ENCODE measurements around the gene OR2AE1. TPM values are rescaled to one million over a fixed set of nuclear protein-coding genes. Genes with fewer than 3 reads are reported as not detected.

Gene OR2AE1
- 0.32 TPM in 1 of 2 replicates, not detected in the other for total RNA-seq

DNA sequence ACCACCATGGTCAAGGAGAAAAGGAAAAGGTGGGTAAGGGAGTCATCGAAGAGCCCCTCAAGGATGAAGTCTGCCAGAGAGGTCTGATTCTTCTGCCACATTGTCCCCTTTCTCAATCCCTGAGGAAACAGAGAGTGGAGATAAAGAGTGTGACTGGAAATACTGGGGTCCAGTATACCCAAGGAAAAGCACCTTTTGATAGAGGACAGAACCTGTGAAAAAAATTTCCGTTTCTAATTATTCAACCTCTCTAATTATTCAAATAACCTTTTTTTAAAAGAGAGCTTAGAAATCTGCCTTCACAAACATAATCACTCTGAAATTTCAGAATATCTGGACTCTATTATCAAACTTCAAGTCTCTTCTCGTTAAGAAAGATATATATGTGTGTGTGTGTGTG lies at the start of gene OR2AE1:
OR2AE1 (minus strand) TSS at position 101 of the 400 bp plus-strand sequence; CDS start at position 101, 0 bp downstream.

GRCh38 chr7:99918959-99919813 lies 42.4 kb upstream of the OR2AE1 start, which contains the start of gene TRIM4:
TSS of gene TRIM4 (minus strand) at chr7:99919530. CDS start at chr7:99919401, 129 bp downstream.

Small RNA genes within 50 kb of the gene (small RNA-seq; reads per million reads assigned to genes)
- gene AC011904.1 (not detected), gene CYP3A52P (not detected)

Other genes with a start within 250 kb of the OR2AE1 start
- gene CYP3A5, start 197.0 kb downstream of the OR2AE1 start, total RNA-seq: 0.32 TPM in 1 of 2 replicates, not detected in the other
- not detected in 2 replicates for gene CYP3A7, start 141.8 kb downstream of the OR2AE1 start, total RNA-seq
- not detected in 2 replicates for gene CYP3A4, start 92.8 kb downstream of the OR2AE1 start, total RNA-seq
- gene CYP3A43, start 49.0 kb downstream of the OR2AE1 start, total RNA-seq: not detected in 2 replicates
- gene TRIM4, start 42.5 kb upstream of the OR2AE1 start, total RNA-seq: 25.2 and 29.0 TPM in 2 replicates
- gene GJC3, start 52.6 kb upstream of the OR2AE1 start, total RNA-seq: not detected in 2 replicates
- gene AZGP1, start 99.0 kb upstream of the OR2AE1 start, total RNA-seq: 0.12 TPM in 1 of 2 replicates, not detected in the other
- gene ZKSCAN1, start 138.6 kb upstream of the OR2AE1 start, total RNA-seq: 42.1 and 62.0 TPM in 2 replicates
- gene ZSCAN21, start 172.7 kb upstream of the OR2AE1 start, total RNA-seq: 10.9 and 17.4 TPM in 2 replicates
- gene ZNF3, start 204.7 kb upstream of the OR2AE1 start, total RNA-seq: 23.3 and 31.5 TPM in 2 replicates
- 32.3 and 42.3 TPM in 2 replicates for gene COPS6, start 211.9 kb upstream of the OR2AE1 start, total RNA-seq
- gene MCM7, start 224.4 kb upstream of the OR2AE1 start, total RNA-seq: 12.5 and 12.8 TPM in 2 replicates
- 15.7 and 23.4 TPM in 2 replicates for gene AP4M1, start 224.6 kb upstream of the OR2AE1 start, total RNA-seq
- 39.9 and 40.7 TPM in 2 replicates for gene TAF6, start 242.3 kb upstream of the OR2AE1 start, total RNA-seq
- gene CNPY4, start 242.6 kb upstream of the OR2AE1 start, total RNA-seq: 29.4 and 31.0 TPM in 2 replicates
- gene MBLAC1, start 249.9 kb upstream of the OR2AE1 start, total RNA-seq: 1.8 and 2.9 TPM in 2 replicates